ENCODE measurements around the gene SIN3B.

GRCh38 chr19:16889366-16889882 is 60.2 kb downstream of the SIN3B start:
- TF ChIP-seq, protein P1, sequence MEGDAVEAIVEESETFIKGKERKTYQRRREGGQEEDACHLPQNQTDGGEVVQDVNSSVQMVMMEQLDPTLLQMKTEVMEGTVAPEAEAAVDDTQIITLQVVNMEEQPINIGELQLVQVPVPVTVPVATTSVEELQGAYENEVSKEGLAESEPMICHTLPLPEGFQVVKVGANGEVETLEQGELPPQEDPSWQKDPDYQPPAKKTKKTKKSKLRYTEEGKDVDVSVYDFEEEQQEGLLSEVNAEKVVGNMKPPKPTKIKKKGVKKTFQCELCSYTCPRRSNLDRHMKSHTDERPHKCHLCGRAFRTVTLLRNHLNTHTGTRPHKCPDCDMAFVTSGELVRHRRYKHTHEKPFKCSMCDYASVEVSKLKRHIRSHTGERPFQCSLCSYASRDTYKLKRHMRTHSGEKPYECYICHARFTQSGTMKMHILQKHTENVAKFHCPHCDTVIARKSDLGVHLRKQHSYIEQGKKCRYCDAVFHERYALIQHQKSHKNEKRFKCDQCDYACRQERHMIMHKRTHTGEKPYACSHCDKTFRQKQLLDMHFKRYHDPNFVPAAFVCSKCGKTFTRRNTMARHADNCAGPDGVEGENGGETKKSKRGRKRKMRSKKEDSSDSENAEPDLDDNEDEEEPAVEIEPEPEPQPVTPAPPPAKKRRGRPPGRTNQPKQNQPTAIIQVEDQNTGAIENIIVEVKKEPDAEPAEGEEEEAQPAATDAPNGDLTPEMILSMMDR (IDR thresholded peaks at IDR 0.05; ENCODE audit: low read length), result no peak
- no peak for TF ChIP-seq EZH2 (IDR thresholded peaks at IDR 0.05; ENCODE audit: borderline replicate concordance, low read length)
